GM12801 (cell line): ENCODE data around the gene RNF5.

ENCODE experiments used
- TF ChIP-seq, protein P1 (sequence below): IDR thresholded peaks from one replicate; pipeline ENCODE4 v1.5.1; 2011; ENCODE audit warnings: control low read depth; ENCODE audit not compliant: insufficient read length; ENCODE audit errors: extremely low read depth

The RNF5 gene

DNA sequence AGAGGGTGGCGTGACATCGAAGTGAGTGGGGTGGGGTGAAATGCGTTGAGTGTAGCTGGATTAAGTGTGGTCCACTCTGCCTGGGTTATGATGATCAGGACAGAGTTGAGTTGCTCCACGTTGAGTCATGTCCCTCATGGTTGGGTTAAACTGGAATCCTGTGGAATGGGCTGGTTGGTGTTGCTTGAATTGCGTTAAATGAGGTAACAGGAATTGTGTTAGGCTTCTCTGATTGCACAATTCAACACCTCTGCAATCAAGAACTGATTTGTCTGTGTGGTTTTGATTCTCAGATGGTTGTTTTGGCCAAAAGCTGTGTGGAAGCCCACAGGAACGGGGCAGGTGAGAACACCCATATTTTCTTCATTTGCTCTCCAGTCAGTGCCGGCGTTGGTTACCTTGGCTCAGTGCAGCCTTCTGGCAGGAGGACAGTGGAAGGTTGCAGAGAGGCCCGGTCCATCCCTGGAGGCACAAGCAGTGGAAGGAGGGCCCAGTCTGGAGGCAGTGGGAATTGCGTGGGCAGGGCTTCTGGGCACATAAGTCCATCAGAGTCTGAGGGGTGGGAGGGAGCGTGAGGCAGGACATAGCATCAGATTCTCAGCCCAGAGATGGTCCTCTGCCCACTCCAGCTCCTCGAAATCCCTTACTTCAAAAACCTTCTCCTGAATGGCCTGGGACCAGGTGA is 34.0 kb downstream of the RNF5 start:
- TF ChIP-seq, protein P1, sequence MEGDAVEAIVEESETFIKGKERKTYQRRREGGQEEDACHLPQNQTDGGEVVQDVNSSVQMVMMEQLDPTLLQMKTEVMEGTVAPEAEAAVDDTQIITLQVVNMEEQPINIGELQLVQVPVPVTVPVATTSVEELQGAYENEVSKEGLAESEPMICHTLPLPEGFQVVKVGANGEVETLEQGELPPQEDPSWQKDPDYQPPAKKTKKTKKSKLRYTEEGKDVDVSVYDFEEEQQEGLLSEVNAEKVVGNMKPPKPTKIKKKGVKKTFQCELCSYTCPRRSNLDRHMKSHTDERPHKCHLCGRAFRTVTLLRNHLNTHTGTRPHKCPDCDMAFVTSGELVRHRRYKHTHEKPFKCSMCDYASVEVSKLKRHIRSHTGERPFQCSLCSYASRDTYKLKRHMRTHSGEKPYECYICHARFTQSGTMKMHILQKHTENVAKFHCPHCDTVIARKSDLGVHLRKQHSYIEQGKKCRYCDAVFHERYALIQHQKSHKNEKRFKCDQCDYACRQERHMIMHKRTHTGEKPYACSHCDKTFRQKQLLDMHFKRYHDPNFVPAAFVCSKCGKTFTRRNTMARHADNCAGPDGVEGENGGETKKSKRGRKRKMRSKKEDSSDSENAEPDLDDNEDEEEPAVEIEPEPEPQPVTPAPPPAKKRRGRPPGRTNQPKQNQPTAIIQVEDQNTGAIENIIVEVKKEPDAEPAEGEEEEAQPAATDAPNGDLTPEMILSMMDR = no peak

DNA sequence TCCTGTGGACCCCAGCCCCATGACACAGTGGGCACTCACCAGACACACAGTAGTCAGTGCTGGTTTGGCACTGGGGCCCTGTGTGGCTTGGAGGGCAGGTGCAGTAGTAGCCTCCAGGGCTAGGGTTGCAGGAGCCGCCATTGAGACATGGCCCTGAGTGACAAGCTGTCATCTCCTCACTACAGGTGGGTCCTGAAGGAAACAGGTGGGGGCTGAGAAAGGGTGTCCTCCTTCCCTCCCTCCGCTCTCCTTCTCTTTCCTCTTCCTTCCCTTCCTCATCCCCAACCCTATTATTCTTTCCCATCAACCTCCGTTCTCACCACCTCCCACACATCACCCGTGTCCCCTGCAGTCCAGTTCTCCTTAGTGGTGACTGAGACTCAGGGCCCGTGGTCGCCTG is 35.4 kb downstream of the RNF5 start:
- TF ChIP-seq, protein P1 = no peak

GRCh38 chr6:32214126-32214525 is 35.9 kb downstream of the RNF5 start:
- TF ChIP-seq, protein P1 = no peak

DNA sequence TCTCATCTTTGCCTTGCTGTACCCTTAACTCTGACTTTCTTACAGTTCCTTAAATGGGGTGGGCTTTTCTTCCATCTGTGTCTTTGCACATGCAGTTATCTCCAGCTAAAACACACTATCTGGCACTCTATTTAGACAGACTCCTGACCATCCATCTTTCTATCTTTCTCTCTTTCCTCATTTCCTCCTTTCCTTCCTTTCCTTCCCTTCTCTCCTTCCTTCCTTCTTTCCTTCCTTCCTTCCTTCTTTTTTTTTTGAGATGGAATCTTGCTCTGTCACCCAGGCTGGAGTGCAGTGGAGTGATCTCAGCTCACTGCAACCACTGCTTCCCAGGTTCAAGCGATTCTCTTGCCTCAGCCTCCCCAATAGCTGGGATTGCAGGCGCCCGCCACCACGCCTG is 37.4 kb downstream of the RNF5 start:
- TF ChIP-seq, protein P1 = no peak

GRCh38 chr6:32216285-32216684 is 38.1 kb downstream of the RNF5 start:
- TF ChIP-seq, protein P1 = no peak

- TF ChIP-seq, protein P1 = no peak
Observed at GRCh38 chr6:32216998-32217397, 38.8 kb downstream of the RNF5 start.

DNA sequence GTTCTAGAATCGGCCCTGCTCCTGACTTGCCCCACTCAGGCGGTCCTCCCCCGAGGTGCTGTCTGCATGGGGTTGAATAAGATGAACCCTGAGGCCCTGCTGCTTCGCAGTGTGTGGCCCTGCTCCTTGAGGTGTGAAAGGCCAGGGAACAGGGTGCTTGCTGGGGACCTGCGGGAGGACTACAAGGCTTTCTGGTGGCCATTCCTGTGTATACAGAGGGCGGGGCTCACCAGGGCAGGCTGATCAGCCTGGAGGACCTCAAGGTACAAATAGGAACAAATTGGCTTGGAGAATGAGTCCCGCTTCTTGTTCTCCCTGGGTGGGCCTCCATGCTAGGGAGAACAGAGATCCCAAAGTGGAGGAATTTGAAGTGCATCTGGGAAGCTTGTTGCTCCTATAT is 40.0 kb downstream of the RNF5 start:
- TF ChIP-seq, protein P1 = no peak
